HepG2 (cell line): ENCODE data around the gene DGAT2. TPM values are rescaled to one million over a fixed set of nuclear protein-coding genes. Genes with fewer than 3 reads are reported as not detected.

ENCODE experiments used
- ATAC-seq: fragments of 200-7000 bp; cut with Tn5 transposase; 3 replicates; pipeline ENCODE4 v1.9.1; 2020; ENCODE audit warnings: mild to moderate bottlenecking, moderate library complexity
- BruUV-seq: library from RNA; stranded (reverse); fragments of 400-500 nt; replicated peaks from 2 replicates; lab custom pipeline; 2021; lab: Mats Ljungman, UMichigan
- CTCF ChIA-PET: fragments of 300-600 bp; formaldehyde crosslinking; extraction: SDS; loops from one replicate; lab custom pipeline; 2021; ENCODE audit warnings: low total read pairs, inconsistent platforms, low intra/inter-chr PET ratio; lab: Yijun Ruan, JAX
- POLR2A ChIA-PET: fragments of 350-600 bp; sonication (Branson Sonifier 250); formaldehyde crosslinking; loops from one replicate; lab custom pipeline; 2020; ENCODE audit warnings: antibody characterized with exemption, inconsistent platforms; lab: Yijun Ruan, JAX
- DNase-seq: peaks from one replicate; pipeline ENCODE4 v3.0.0-alpha.2; 2015; ENCODE audit warnings: low spot score
- FAIRE-seq: peaks from 3 replicates; lab custom pipeline; 2011; peaks lifted over from hg19 to GRCh38; lab: Jason Lieb, UNC
- H2AFZ ChIP-seq: one replicate; pipeline ENCODE4 v1.6.1; 2011; ENCODE audit warnings: low read length, inconsistent platforms
- H3K27ac ChIP-seq: fragments of 300-600 bp; 3 replicates; pipeline ENCODE4 v1.8.0; 2011; ENCODE audit warnings: mixed run types, mild to moderate bottlenecking, mixed read lengths, low read length, inconsistent platforms; ENCODE audit not compliant: insufficient read depth; ENCODE audit errors: extremely low read length
- H3K27me3 ChIP-seq, 2 experiments: fragments of 200-600 bp in 1 of 2; 2 replicates in 1 of 2; 3 replicates in 1 of 2; pipeline versions ENCODE4 v1.6.0 to v1.8.0; 2011; ENCODE audit warnings: low read length in 2 of 2, mild to moderate bottlenecking in 2 of 2, moderate library complexity in 2 of 2, inconsistent platforms in 1 of 2; ENCODE audit not compliant: insufficient read depth in 2 of 2, control insufficient read depth in 1 of 2
- H3K36me3 ChIP-seq, 2 experiments: fragments of 200-600 bp in 1 of 2; replicated peaks in 1 of 2; 2 replicates in 1 of 2; 3 replicates in 1 of 2; pipeline versions ENCODE4 v1.5.1 to v1.8.0; 2011; ENCODE audit warnings: low read length in 2 of 2, inconsistent platforms in 1 of 2; ENCODE audit not compliant: insufficient read depth in 2 of 2, control insufficient read depth in 1 of 2
- H3K4me1 ChIP-seq: 2 replicates; pipeline ENCODE4 v1.5.1; 2012; ENCODE audit warnings: low read length, inconsistent platforms; ENCODE audit not compliant: insufficient read depth
- H3K4me2 ChIP-seq: 2 replicates; pipeline ENCODE4 v1.6.0; 2011; ENCODE audit warnings: low read depth, low read length, inconsistent platforms
- H3K4me3 ChIP-seq, 3 experiments: fragments of 200-600 bp in 1 of 3; sonication (generic), shearing (Covaris generic) in 1 of 3; replicated peaks in 1 of 3; 2 replicates each; pipeline ENCODE4 v1.5.1; 2011 to 2016; ENCODE audit warnings: low read length in 3 of 3, inconsistent platforms in 2 of 3, low read depth in 2 of 3, mild to moderate bottlenecking in 2 of 3, control low read depth in 1 of 3, mixed read lengths in 1 of 3; ENCODE audit not compliant: insufficient read depth in 1 of 3
- H3K79me2 ChIP-seq: one replicate; pipeline ENCODE4 v1.6.1; 2011; ENCODE audit warnings: low read length, inconsistent platforms; ENCODE audit not compliant: insufficient read depth
- H3K9ac ChIP-seq: 2 replicates; pipeline ENCODE4 v1.6.0; 2011; ENCODE audit warnings: mild to moderate bottlenecking, low read depth, low read length, inconsistent platforms; ENCODE audit not compliant: insufficient read depth
- H3K9me3 ChIP-seq: 2 replicates; pipeline ENCODE4 v1.5.1; 2012; ENCODE audit warnings: mild to moderate bottlenecking, low read length
- H4K20me1 ChIP-seq: 2 replicates; pipeline ENCODE4 v1.6.0; 2011; ENCODE audit warnings: inconsistent platforms, mild to moderate bottlenecking, low read length, moderate library complexity; ENCODE audit not compliant: insufficient read depth
- BORCS8-MEF2B ChIP-seq: sonication (generic); formaldehyde crosslinking; IDR thresholded peaks from 2 replicates; pipeline ENCODE4 v1.8.0; 2022; ENCODE audit warnings: mild to moderate bottlenecking, missing genetic modification reagents
- PTBP1 ChIP-seq: fragments of 200-400 bp; formaldehyde crosslinking; IDR thresholded peaks from 2 replicates; pipeline ENCODE4 v1.6.1; 2018; ENCODE audit warnings: low read length, low read depth; ENCODE audit not compliant: poor library complexity, severe bottlenecking
- SRSF4 ChIP-seq: fragments of 200-400 bp; formaldehyde crosslinking; IDR thresholded peaks from one replicate; pipeline ENCODE4 v1.6.1; 2018; ENCODE audit warnings: mild to moderate bottlenecking, low read depth, low read length, moderate library complexity; ENCODE audit not compliant: poor library complexity, severe bottlenecking
- YEATS2 ChIP-seq: sonication (generic); formaldehyde crosslinking; IDR thresholded peaks from 2 replicates; pipeline ENCODE4 v1.4.0; 2020; ENCODE audit warnings: missing genetic modification reagents, borderline replicate concordance
- ZNF629 ChIP-seq: sonication (generic); formaldehyde crosslinking; conservative IDR thresholded peaks from 2 replicates; pipeline ENCODE4 v1.5.0; 2020; ENCODE audit warnings: missing genetic modification reagents
- ZNF672 ChIP-seq: sonication (generic); formaldehyde crosslinking; IDR thresholded peaks from 2 replicates; pipeline ENCODE4 v1.8.1; 2022; ENCODE audit warnings: missing genetic modification reagents
- WGBS: methylation state at CpG from one replicate; pipeline ENCODE4 v1.1.6; 2017; ENCODE audit warnings: low lambda C conversion rate; 5-methylcytosine and 5-hydroxymethylcytosine counted together
- in situ Hi-C: cut with HindIII; loops from 2 replicates; pipeline ENCODE4 v1.10.0; 2017; ENCODE audit warnings: low pct_unique_long_range_greater_than_20kb; ENCODE audit not compliant: extremely low pct_ligation_motif_present
- intact Hi-C: fragments of 100-400 bp; cut with micrococcal nuclease; formaldehyde crosslinking; loops from one replicate; pipeline ENCODE4 v1.10.0; 2022; ENCODE audit not compliant: unreplicated experiment
- polyA plus RNA-seq, 8 experiments: library from polyadenylated mRNA; depleted of rRNA in 3 of 8; stranded (reverse) in 7 of 8; unstranded in 1 of 8; fragments of >200 nt; fragmentation: Illumina TruSeq in 4 of 8; extraction: Trizol in 4 of 8; gene quantifications; 2 replicates each; pipeline versions ENCODE4 v1.2.1 to v1.2.3, GENCODE V29; 2011 to 2016; ENCODE audit warnings: low read depth in 4 of 8, missing spikeins in 1 of 8, mixed read lengths in 1 of 8; ENCODE audit not compliant: insufficient read depth in 1 of 8
- total RNA-seq, 5 experiments: library from RNA; depleted of rRNA; stranded (reverse); fragments of >200 nt; fragmentation: Illumina TruSeq; extraction: Trizol; gene quantifications; 2 replicates each; pipeline ENCODE4 v1.2.3, GENCODE V29; 2016; ENCODE audit warnings: low read depth in 1 of 5
- TF ChIP-seq, protein P1 (sequence below): sonication (generic); formaldehyde crosslinking; IDR thresholded peaks from 2 replicates; pipeline ENCODE4 v1.4.0; 2020; ENCODE audit warnings: missing genetic modification reagents, borderline replicate concordance
- TF ChIP-seq, protein P2 (sequence below): sonication (generic); formaldehyde crosslinking; IDR thresholded peaks from 2 replicates; pipeline ENCODE4 v1.4.0; 2020; ENCODE audit warnings: missing genetic modification reagents

DGAT2 gene
- total and polyA plus RNA-seq, 2 of the 13 experiments (the other 11 are each of a cell fraction or from before 2014, with no cell fraction given), result 39.0 to 65.6 TPM

DNA sequence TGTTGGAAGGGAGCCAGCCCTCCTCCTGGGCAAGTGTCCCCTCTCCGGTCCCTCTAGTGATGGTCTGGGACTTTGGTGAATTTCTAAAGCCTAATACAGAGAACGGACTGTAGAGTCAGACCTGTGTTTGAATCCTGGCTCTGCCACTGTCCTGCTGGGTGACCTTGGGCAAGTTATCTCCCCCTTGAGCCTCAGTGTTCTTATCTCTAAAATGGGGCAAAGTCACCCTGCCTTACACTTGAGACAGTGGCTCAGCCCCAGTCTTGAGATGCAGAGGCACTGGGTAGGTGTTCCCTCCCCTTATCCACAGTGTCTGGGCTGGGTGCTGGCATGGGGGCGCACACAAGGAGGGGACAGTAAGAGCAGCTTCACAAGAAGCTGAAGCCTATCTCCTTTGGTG lies 20.9 kb downstream of the DGAT2 start:
- BruUV-seq, result no TSS peak
- H3K4me3 ChIP-seq, result no peak overlapping the region
- intact Hi-C loops (no loop called here), in situ Hi-C loops (no loop called here)
- H3K36me3 ChIP-seq, result peaks cover 8 to 43% of the 10 kb centered on the region in 2 experiments; a peak in 4 of 5 replicates
- ATAC-seq (no peak), DNase-seq (no peak), FAIRE-seq (no peak)
- no peak overlapping the region for H3K9ac ChIP-seq
- H3K4me1 ChIP-seq, result peaks cover 73% of the 10 kb centered on the region
- 100% methylated on average over 1 of the region's 3 CpGs for WGBS
- no peaks in the 10 kb centered on the region for H3K79me2 ChIP-seq
- H4K20me1 ChIP-seq, result no peaks in the 10 kb centered on the region
- TF ChIP-seq ZNF629 (CRISPR knock-in tag), result peak; percentile 79
- TF ChIP-seq BORCS8-MEF2B (CRISPR knock-in tag), result no peak
- ChIA-PET CTCF (no interaction called here), POLR2A (no interaction called here)
- no peak overlapping the region for H3K27ac ChIP-seq
- no peaks in the 10 kb centered on the region for H3K27me3 ChIP-seq
- H2AFZ ChIP-seq, result no peak overlapping the region
- no peaks in the 10 kb centered on the region for H3K9me3 ChIP-seq
- H3K4me2 ChIP-seq, result no peak overlapping the region

DNA sequence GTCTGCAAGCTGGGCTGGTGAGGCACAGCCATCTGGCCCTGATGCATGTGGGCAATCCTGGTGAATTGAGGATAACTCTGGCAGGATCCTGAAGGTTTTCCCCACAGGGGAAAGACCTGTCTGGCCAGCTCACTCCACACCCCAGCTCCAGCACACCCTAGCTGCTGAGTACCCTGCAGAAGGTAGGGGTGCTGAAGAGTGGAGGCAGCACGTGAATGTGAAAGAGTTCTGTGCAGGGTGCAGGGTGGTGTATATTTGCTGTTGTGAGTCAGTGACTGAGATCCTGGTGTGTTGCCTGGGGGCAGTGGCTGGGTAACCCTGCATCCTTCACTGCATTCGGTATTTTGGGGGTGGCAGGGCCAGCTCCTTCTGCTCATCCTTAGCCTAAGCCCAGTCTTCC lies 22.4 kb downstream of the DGAT2 start:
- TF ChIP-seq YEATS2 (CRISPR knock-in tag), result no peak
- TF ChIP-seq ZNF672 (CRISPR knock-in tag), result no peak
- TF ChIP-seq SRSF4, result no peak
- TF ChIP-seq, protein P1, sequence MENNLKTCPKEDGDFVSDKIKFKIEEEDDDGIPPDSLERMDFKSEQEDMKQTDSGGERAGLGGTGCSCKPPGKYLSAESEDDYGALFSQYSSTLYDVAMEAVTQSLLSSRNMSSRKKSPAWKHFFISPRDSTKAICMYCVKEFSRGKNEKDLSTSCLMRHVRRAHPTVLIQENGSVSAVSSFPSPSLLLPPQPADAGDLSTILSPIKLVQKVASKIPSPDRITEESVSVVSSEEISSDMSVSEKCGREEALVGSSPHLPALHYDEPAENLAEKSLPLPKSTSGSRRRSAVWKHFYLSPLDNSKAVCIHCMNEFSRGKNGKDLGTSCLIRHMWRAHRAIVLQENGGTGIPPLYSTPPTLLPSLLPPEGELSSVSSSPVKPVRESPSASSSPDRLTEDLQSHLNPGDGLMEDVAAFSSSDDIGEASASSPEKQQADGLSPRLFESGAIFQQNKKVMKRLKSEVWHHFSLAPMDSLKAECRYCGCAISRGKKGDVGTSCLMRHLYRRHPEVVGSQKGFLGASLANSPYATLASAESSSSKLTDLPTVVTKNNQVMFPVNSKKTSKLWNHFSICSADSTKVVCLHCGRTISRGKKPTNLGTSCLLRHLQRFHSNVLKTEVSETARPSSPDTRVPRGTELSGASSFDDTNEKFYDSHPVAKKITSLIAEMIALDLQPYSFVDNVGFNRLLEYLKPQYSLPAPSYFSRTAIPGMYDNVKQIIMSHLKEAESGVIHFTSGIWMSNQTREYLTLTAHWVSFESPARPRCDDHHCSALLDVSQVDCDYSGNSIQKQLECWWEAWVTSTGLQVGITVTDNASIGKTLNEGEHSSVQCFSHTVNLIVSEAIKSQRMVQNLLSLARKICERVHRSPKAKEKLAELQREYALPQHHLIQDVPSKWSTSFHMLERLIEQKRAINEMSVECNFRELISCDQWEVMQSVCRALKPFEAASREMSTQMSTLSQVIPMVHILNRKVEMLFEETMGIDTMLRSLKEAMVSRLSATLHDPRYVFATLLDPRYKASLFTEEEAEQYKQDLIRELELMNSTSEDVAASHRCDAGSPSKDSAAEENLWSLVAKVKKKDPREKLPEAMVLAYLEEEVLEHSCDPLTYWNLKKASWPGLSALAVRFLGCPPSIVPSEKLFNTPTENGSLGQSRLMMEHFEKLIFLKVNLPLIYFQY (CRISPR knock-in tag), result no peak
- no peak for TF ChIP-seq PTBP1
- TF ChIP-seq, protein P2, sequence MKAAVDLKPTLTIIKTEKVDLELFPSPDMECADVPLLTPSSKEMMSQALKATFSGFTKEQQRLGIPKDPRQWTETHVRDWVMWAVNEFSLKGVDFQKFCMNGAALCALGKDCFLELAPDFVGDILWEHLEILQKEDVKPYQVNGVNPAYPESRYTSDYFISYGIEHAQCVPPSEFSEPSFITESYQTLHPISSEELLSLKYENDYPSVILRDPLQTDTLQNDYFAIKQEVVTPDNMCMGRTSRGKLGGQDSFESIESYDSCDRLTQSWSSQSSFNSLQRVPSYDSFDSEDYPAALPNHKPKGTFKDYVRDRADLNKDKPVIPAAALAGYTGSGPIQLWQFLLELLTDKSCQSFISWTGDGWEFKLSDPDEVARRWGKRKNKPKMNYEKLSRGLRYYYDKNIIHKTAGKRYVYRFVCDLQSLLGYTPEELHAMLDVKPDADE, result no peak
- Histone ChIP-seq H3K36me3 (peaks cover 5 to 43% of the 10 kb centered on the region in 2 experiments; a peak in 4 of 5 replicates), H3K4me2 (no peak overlapping the region), H2AFZ (no peak overlapping the region), H3K27me3 (no peaks in the 10 kb centered on the region), H4K20me1 (no peaks in the 10 kb centered on the region), H3K9ac (no peak overlapping the region), H3K4me3 (no peak overlapping the region), H3K79me2 (no peaks in the 10 kb centered on the region), H3K4me1 (peaks cover 73% of the 10 kb centered on the region), H3K9me3 (no peaks in the 10 kb centered on the region), H3K27ac (no peak overlapping the region)
- ATAC-seq, result no peak
- no peak for DNase-seq
- no peak for FAIRE-seq
- intact Hi-C loops (no loop called here), in situ Hi-C loops (no loop called here)
- ChIA-PET POLR2A (interaction anchor here (1.1 to 3.0 kb wide), 2 partner anchors 10 to 22 kb away, joined by 5 to 11 read pairs; partner anchors contain the start of gene DGAT2), CTCF (no interaction called here)
- 100% methylated on average over 2 of the region's 2 CpGs for WGBS
- no TSS peak for BruUV-seq
